Body of pancreas (tissue), 4 donors: ENCODE results near the gene GALNTL6.

Source experiments
- CTCF ChIP-seq, 7 experiments: fragments of 450-650 bp in 4 of 7; fragments of 200-600 bp in 3 of 7; sonication (generic) in 3 of 7; IDR thresholded peaks; one replicate each; pipeline ENCODE4 v1.5.1; 2016 to 2019; ENCODE audit warnings: antibody characterized with exemption in 7 of 7
- POLR2A ChIP-seq, 3 donors: fragments of 450-650 bp; IDR thresholded peaks; one replicate each; pipeline ENCODE4 v1.6.1; 2016; ENCODE audit warnings: antibody characterized with exemption in 3 of 3, mild to moderate bottlenecking in 2 of 3

GRCh38 chr4:172942840-172943239, 1129.6 kb downstream of the GALNTL6 start:
- TF ChIP-seq CTCF (IDR thresholded peaks at IDR 0.05), result no peak
- TF ChIP-seq POLR2A (IDR thresholded peaks at IDR 0.05), result no peak
